KMS-11 (cell line): ENCODE data around the gene TBC1D9B.

Experiments used
- H2AFZ ChIP-seq: fragments of 200-600 bp; sonication (generic); 2 replicates; pipeline ENCODE4 v1.6.1; 2016; ENCODE audit warnings: antibody characterized with exemption, mixed run types, low read depth
- H3K27ac ChIP-seq: fragments of 200-600 bp; sonication (generic); 2 replicates; pipeline ENCODE4 v1.6.1; 2016; ENCODE audit warnings: mild to moderate bottlenecking, mixed run types
- H3K27me3 ChIP-seq: fragments of 200-600 bp; sonication (generic); 2 replicates; pipeline ENCODE4 v1.6.1; 2017; ENCODE audit warnings: mild to moderate bottlenecking, low read depth, mixed run types, moderate library complexity; ENCODE audit not compliant: insufficient read depth
- H3K36me3 ChIP-seq: fragments of 200-600 bp; sonication (generic); 2 replicates; pipeline ENCODE4 v1.6.1; 2017; ENCODE audit warnings: mild to moderate bottlenecking, mixed run types; ENCODE audit not compliant: insufficient read depth
- H3K4me1 ChIP-seq: fragments of 200-600 bp; sonication (generic); 2 replicates; pipeline ENCODE4 v1.6.1; 2016; ENCODE audit warnings: mild to moderate bottlenecking, low read depth, mixed run types; ENCODE audit not compliant: poor library complexity, severe bottlenecking
- H3K4me2 ChIP-seq: fragments of 200-600 bp; sonication (generic); 2 replicates; pipeline ENCODE4 v1.7.0; 2016; ENCODE audit warnings: mild to moderate bottlenecking, mixed run types
- H3K4me3 ChIP-seq: fragments of 200-600 bp; sonication (generic); IDR thresholded peaks from 2 replicates; pipeline ENCODE4 v1.6.1; 2017; ENCODE audit warnings: low read depth, low read length, mixed read lengths; ENCODE audit not compliant: insufficient read depth
- H3K79me2 ChIP-seq: fragments of 200-600 bp; sonication (generic); 2 replicates; pipeline ENCODE4 v1.6.1; 2016; ENCODE audit warnings: low read depth, mixed run types; ENCODE audit not compliant: insufficient read depth
- H3K9ac ChIP-seq: fragments of 200-600 bp; sonication (generic); 2 replicates; pipeline ENCODE4 v1.6.1; 2016; ENCODE audit warnings: mild to moderate bottlenecking, mixed run types
- H4K20me1 ChIP-seq: fragments of 200-600 bp; sonication (generic); 2 replicates; pipeline ENCODE4 v1.6.1; 2016; ENCODE audit warnings: mild to moderate bottlenecking, mixed run types; ENCODE audit not compliant: insufficient read depth
- CTCF ChIP-seq: fragments of 200-600 bp; sonication (generic); conservative IDR thresholded peaks from 2 replicates; pipeline ENCODE4 v1.6.1; 2017; ENCODE audit warnings: low read depth, mild to moderate bottlenecking, antibody characterized with exemption, low read length, moderate library complexity, mixed read lengths

Gene TBC1D9B

GRCh38 chr5:179841621-179842020, 66.1 kb downstream of the TBC1D9B start:
- no peaks in the 10 kb centered on the region for H3K27me3 ChIP-seq
- H2AFZ ChIP-seq, result no peak overlapping the region
- H3K4me3 ChIP-seq, result no peak overlapping the region
- H3K4me2 ChIP-seq, result no peak overlapping the region
- H3K36me3 ChIP-seq, result no peaks in the 10 kb centered on the region
- no peak overlapping the region for H3K27ac ChIP-seq
- no peaks in the 10 kb centered on the region for H4K20me1 ChIP-seq
- no peaks in the 10 kb centered on the region for H3K79me2 ChIP-seq
- peaks cover 13% of the 10 kb centered on the region for H3K4me1 ChIP-seq
- no peak for TF ChIP-seq CTCF
- H3K9ac ChIP-seq, result no peak overlapping the region

GRCh38 chr5:179840766-179841165, 66.9 kb downstream of the TBC1D9B start:
- Histone ChIP-seq H3K36me3 (no peaks in the 10 kb centered on the region), H3K27me3 (no peaks in the 10 kb centered on the region), H3K9ac (no peak overlapping the region), H3K4me3 (no peak overlapping the region), H2AFZ (no peak overlapping the region), H3K4me1 (peaks cover 18% of the 10 kb centered on the region), H3K79me2 (no peaks in the 10 kb centered on the region), H3K4me2 (no peak overlapping the region), H4K20me1 (no peaks in the 10 kb centered on the region), H3K27ac (no peak overlapping the region)
- TF ChIP-seq CTCF, result no peak

- TF ChIP-seq CTCF, result no peak
- Histone ChIP-seq H3K36me3 (no peaks in the 10 kb centered on the region), H3K27ac (no peak overlapping the region), H3K4me1 (peaks cover 18% of the 10 kb centered on the region), H3K79me2 (no peaks in the 10 kb centered on the region), H3K4me2 (no peak overlapping the region), H3K4me3 (no peak overlapping the region), H2AFZ (no peak overlapping the region), H3K27me3 (no peaks in the 10 kb centered on the region), H3K9ac (no peak overlapping the region), H4K20me1 (no peaks in the 10 kb centered on the region)
These were observed 67.4 kb downstream of the TBC1D9B start for GRCh38 chr5:179840321-179840720.

- Histone ChIP-seq H3K4me1 (peaks cover 18% of the 10 kb centered on the region), H3K27me3 (no peaks in the 10 kb centered on the region), H3K36me3 (no peaks in the 10 kb centered on the region), H4K20me1 (no peaks in the 10 kb centered on the region), H2AFZ (no peak overlapping the region), H3K9ac (no peak overlapping the region), H3K4me2 (no peak overlapping the region), H3K27ac (peak overlapping the region; percentile 15; the same call in 1 of the 2 replicates), H3K79me2 (no peaks in the 10 kb centered on the region), H3K4me3 (no peak overlapping the region)
- no peak for TF ChIP-seq CTCF
These were observed 68.1 kb downstream of the TBC1D9B start for GRCh38 chr5:179839328-179840256.
